Kidney (tissue), 14 donors: ENCODE data around the gene PRR16. TPM values are rescaled to one million over a fixed set of nuclear protein-coding genes. Genes with fewer than 3 reads are reported as not detected.

Source experiments
- DNase-seq, 5 donors: peaks; one replicate each; pipeline ENCODE4 v3.0.0-alpha.2; 2013 to 2020
- FAIRE-seq: peaks from 2 replicates; lab custom pipeline; 2012; peaks lifted over from hg19 to GRCh38; lab: Jason Lieb, UNC
- H3K27ac ChIP-seq, 2 donors: one replicate each; pipeline ENCODE4 v1.7.0; 2013; ENCODE audit warnings: low read depth in 2 of 2, low read length in 2 of 2, inconsistent platforms in 1 of 2
- H3K27me3 ChIP-seq: one replicate; pipeline ENCODE4 v1.7.1; 2013; ENCODE audit warnings: low read length, inconsistent platforms; ENCODE audit not compliant: control insufficient read depth, insufficient read depth
- H3K36me3 ChIP-seq, 3 donors: one replicate each; pipeline versions ENCODE4 v1.7.0 to v1.7.1; 2013; ENCODE audit warnings: low read length in 3 of 3, control low read depth in 1 of 3, inconsistent platforms in 1 of 3; ENCODE audit not compliant: insufficient read depth in 3 of 3, control insufficient read depth in 2 of 3
- H3K4me1 ChIP-seq, 3 donors: one replicate each; pipeline versions ENCODE4 v1.7.0 to v1.7.1; 2013; ENCODE audit warnings: low read length in 3 of 3, inconsistent platforms in 1 of 3, low read depth in 1 of 3; ENCODE audit not compliant: control insufficient read depth in 2 of 3, insufficient read depth in 2 of 3
- H3K4me3 ChIP-seq, 3 donors: one replicate each; pipeline versions ENCODE4 v1.7.0 to v1.8.1; 2013; ENCODE audit warnings: low read length in 3 of 3, control low read depth in 1 of 3, inconsistent platforms in 1 of 3
- H3K9ac ChIP-seq, 3 donors: one replicate each; pipeline versions ENCODE4 v1.7.0 to v1.7.1; 2013; ENCODE audit warnings: low read length in 3 of 3, control low read depth in 1 of 3, inconsistent platforms in 1 of 3
- H3K9me3 ChIP-seq, 3 donors: one replicate each; pipeline versions ENCODE4 v1.7.0 to v1.7.1; 2013; ENCODE audit warnings: low read length in 3 of 3, control low read depth in 1 of 3, inconsistent platforms in 1 of 3; ENCODE audit not compliant: control insufficient read depth in 2 of 3, insufficient read depth in 1 of 3
- intact Hi-C: fragments of 100-400 bp; cut with DNase I; formaldehyde crosslinking; loops from one replicate; pipeline ENCODE4 v1.11.1; 2022
- polyA plus RNA-seq: library from polyadenylated mRNA; stranded (reverse); fragments of 350-450 nt; fragmentation: Illumina TruSeq; extraction: RNeasy Lipid Tissue Mini Kit (QIAGEN cat#74804); gene quantifications from one replicate; pipeline ENCODE4 v1.2.3, GENCODE V29; 2014; ENCODE audit warnings: low read depth, low replicate concordance; ENCODE audit not compliant: insufficient read depth
- total RNA-seq: library from RNA; stranded (reverse); fragmentation: NEBNext Ultra II Directional; extraction: Animal tissue kit (Norgen Biotek cat#: 25700); gene quantifications from one replicate; pipeline ENCODE4 v1.2.1, GENCODE V29; 2021
- TF ChIP-seq, protein P1 (sequence below): IDR thresholded peaks from 3 replicates; pipeline ENCODE4 v1.5.1; 2012; ENCODE audit warnings: mild to moderate bottlenecking, moderate library complexity, borderline replicate concordance; ENCODE audit not compliant: insufficient read depth; ENCODE audit errors: extremely low read depth
- donor health status: control.
- donor health status: control.
- donor health status: control.
- donor health status: control.
- donor health status: control.
- donor health status: DM: yes; HTN: yes; CAD: no.
- donor health status: Normal renal cell carcinoma (clear cell type).

Gene PRR16
- total and polyA plus RNA-seq, 2 donors from 2014 or later = 2.4 to 3.6 TPM

DNA sequence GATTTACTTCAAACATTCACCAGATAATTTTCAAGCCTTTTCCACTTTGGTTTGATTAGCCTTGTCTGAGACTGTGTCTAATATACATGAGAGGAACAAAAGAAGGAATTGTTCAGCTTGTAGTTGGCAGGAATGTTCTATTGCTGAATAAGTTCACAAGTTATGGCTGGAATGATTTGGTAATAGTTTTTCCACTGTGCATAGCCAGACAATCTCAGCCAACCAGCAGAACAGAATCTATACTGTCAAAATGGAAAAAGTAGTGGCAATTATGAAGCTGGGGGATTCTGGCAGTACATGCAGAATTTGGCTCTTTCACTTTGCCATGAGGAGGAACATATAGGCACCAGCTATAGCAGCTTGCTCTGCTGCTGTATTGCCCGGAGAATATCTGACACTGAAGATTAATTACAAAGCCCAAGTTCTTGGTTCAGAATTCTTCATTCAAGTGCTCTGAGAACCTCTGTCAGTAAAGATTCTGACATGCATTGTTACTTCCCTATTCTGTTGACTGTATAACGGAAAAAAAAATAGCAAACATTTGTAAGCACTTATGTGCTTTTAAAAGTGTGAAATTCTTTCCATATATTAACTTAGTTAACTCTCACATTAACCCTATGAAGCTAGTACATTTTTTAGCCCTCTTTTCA, 150.6 kb downstream of the PRR16 start:
- no peak overlapping the region for H3K4me3 ChIP-seq
- H3K27ac ChIP-seq = no peak overlapping the region
- no peaks in the 10 kb centered on the region for H3K27me3 ChIP-seq
- DNase-seq = no peak
- TF ChIP-seq, protein P1, sequence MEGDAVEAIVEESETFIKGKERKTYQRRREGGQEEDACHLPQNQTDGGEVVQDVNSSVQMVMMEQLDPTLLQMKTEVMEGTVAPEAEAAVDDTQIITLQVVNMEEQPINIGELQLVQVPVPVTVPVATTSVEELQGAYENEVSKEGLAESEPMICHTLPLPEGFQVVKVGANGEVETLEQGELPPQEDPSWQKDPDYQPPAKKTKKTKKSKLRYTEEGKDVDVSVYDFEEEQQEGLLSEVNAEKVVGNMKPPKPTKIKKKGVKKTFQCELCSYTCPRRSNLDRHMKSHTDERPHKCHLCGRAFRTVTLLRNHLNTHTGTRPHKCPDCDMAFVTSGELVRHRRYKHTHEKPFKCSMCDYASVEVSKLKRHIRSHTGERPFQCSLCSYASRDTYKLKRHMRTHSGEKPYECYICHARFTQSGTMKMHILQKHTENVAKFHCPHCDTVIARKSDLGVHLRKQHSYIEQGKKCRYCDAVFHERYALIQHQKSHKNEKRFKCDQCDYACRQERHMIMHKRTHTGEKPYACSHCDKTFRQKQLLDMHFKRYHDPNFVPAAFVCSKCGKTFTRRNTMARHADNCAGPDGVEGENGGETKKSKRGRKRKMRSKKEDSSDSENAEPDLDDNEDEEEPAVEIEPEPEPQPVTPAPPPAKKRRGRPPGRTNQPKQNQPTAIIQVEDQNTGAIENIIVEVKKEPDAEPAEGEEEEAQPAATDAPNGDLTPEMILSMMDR = no peak
- peaks cover 0 to 3% (median 0%) of the 10 kb centered on the region in 3 donors for H3K4me1 ChIP-seq
- no peak overlapping the region for H3K9ac ChIP-seq
- intact Hi-C loops = no loop called here
- H3K36me3 ChIP-seq = no peaks in the 10 kb centered on the region
- FAIRE-seq = no peak
- no peaks in the 10 kb centered on the region for H3K9me3 ChIP-seq

DNA sequence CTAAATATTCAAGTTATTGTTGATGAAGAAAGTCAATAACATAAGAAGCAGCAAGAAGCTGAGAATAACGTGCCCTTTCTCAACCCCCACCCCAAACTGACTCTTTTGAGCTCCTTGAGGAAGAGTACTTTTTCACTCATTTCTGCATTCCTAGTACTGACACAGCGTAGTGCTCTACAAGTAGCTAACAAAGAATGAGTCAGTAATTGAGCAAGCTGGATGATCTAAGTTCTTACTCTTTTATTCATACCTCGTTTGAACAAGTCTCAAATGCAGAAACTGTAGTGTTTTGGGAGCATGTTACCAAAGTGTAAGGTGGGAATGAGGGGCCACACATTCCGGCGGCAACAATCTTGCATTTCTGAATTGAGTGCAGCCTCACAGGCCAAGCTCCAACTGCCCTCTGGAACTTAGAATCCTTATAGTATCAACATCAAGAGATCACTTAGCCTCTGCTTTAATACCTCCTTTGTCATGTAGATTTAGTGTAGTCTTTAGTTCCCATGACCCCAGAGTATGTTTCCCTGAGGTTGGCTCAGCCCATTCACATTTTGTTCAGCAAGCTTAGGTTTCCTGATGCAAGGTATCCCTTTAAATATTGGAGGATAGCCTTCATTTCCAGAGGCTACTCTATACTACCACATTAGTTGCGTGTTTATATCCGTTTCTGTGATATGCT, 152.0 kb downstream of the PRR16 start:
- Histone ChIP-seq H3K27ac (no peak overlapping the region), H3K4me1 (peaks cover 0 to 3% (median 0%) of the 10 kb centered on the region in 3 donors), H3K4me3 (no peak overlapping the region), H3K36me3 (no peaks in the 10 kb centered on the region), H3K9me3 (no peaks in the 10 kb centered on the region), H3K27me3 (no peaks in the 10 kb centered on the region), H3K9ac (no peak overlapping the region)
- intact Hi-C loops = no loop called here
- DNase-seq (peak in 1 of 5 donors; percentile 17), FAIRE-seq (no peak)
- TF ChIP-seq, protein P1 = no peak

DNA sequence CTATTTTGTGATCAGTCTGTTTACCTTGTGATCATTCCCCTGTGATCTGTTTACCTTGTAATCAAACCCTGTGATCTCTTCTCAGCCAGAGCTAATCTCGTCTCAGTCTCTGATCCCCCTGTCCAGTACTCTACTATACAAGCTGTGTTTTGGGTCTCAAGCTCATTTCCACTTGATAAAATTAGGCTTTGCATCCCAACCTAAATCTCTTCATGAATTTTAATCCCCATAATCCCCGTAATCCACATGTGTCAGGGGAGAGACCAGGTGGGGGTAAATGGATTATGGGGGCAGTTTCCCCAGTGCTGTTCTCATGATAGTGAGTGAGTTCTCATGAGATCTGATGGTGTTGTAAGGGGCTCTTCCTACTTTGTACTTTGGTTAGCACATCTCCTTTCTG, 157.2 kb downstream of the PRR16 start:
- Histone ChIP-seq H3K27ac (no peak overlapping the region), H3K27me3 (no peaks in the 10 kb centered on the region), H3K9ac (no peak overlapping the region), H3K36me3 (no peaks in the 10 kb centered on the region), H3K9me3 (no peaks in the 10 kb centered on the region), H3K4me3 (no peak overlapping the region), H3K4me1 (no peaks in the 10 kb centered on the region)
- DNase-seq = no peak
- intact Hi-C loops = no loop called here
- FAIRE-seq = no peak
- TF ChIP-seq, protein P1 = no peak
